H1 (cell line): ENCODE measurements around the gene GGT6. TPM values are rescaled to one million over a fixed set of nuclear protein-coding genes. Genes with fewer than 3 reads are reported as not detected.

Source experiments
- CTCF ChIA-PET: fragments of 300-600 bp; sonication (Branson Sonifier 250); formaldehyde crosslinking; loops from one replicate; lab custom pipeline; 2021; ENCODE audit not compliant: partially characterized antibody; lab: Charles Lee
- POLR2A ChIA-PET: fragments of 300-600 bp; sonication (Branson Sonifier 250); formaldehyde crosslinking; loops from one replicate; lab custom pipeline; 2021; ENCODE audit warnings: inconsistent platforms; ENCODE audit not compliant: partially characterized antibody; lab: Charles Lee
- DNase-seq, 2 experiments: peaks; one replicate each; pipeline versions ENCODE4 v3.0.0 to v3.0.0-alpha.2; 2010 to 2022; ENCODE audit warnings: low spot score in 2 of 2, low read depth in 1 of 2, mixed read lengths in 1 of 2
- FAIRE-seq: peaks from 2 replicates; lab custom pipeline; 2011; peaks lifted over from hg19 to GRCh38; lab: Jason Lieb, UNC
- H2AFZ ChIP-seq: 2 replicates; pipeline ENCODE4 v1.8.1; 2012; ENCODE audit warnings: low read length, inconsistent platforms
- H2AK5ac ChIP-seq: 2 replicates; pipeline ENCODE4 v1.6.1; 2013; ENCODE audit warnings: low read depth, low read length
- H2BK120ac ChIP-seq: replicated peaks from 2 replicates; pipeline ENCODE3; 2013; ENCODE audit warnings: low read depth, low read length, inconsistent platforms
- H2BK12ac ChIP-seq: 2 replicates; pipeline ENCODE4 v1.6.1; 2013; ENCODE audit warnings: low read depth, low read length
- H2BK15ac ChIP-seq: 2 replicates; pipeline ENCODE4 v1.6.1; 2013; ENCODE audit warnings: low read length
- H2BK20ac ChIP-seq: 2 replicates; pipeline ENCODE4 v1.6.1; 2013; ENCODE audit warnings: low read length
- H2BK5ac ChIP-seq: 2 replicates; pipeline ENCODE4 v1.6.1; 2013; ENCODE audit warnings: low read depth, low read length
- H3K14ac ChIP-seq: 2 replicates; pipeline ENCODE4 v1.6.1; 2013; ENCODE audit warnings: inconsistent platforms; ENCODE audit not compliant: insufficient read length
- H3K18ac ChIP-seq: 2 replicates; pipeline ENCODE4 v1.6.1; 2013; ENCODE audit warnings: low read length; ENCODE audit errors: extremely low read depth
- H3K23ac ChIP-seq: 2 replicates; pipeline ENCODE4 v1.6.1; 2013; ENCODE audit warnings: inconsistent platforms; ENCODE audit not compliant: insufficient read length
- H3K23me2 ChIP-seq: 2 replicates; pipeline ENCODE4 v1.6.1; 2013; ENCODE audit warnings: low read depth, low read length
- H3K27ac ChIP-seq: 2 replicates; pipeline ENCODE4 v1.6.1; 2011; ENCODE audit warnings: low read depth, low read length, inconsistent platforms
- H3K27me3 ChIP-seq, 4 experiments: replicated peaks in 1 of 4; 1 replicate in 1 of 4; 2 replicates in 3 of 4; pipeline versions ENCODE4 v1.6.1 to v1.8.1; 2011 to 2013; ENCODE audit warnings: low read length in 3 of 4, mild to moderate bottlenecking in 3 of 4, inconsistent platforms in 2 of 4, mixed read lengths in 2 of 4, moderate library complexity in 1 of 4; ENCODE audit not compliant: control insufficient read depth in 3 of 4, insufficient read depth in 3 of 4; ENCODE audit errors: extremely low read depth in 1 of 4
- H3K36me3 ChIP-seq, 4 experiments: 2 replicates each; pipeline versions ENCODE4 v1.6.1 to v1.8.1; 2011 to 2013; ENCODE audit warnings: mild to moderate bottlenecking in 4 of 4, low read length in 3 of 4, moderate library complexity in 2 of 4, control low read depth in 1 of 4, inconsistent platforms in 1 of 4; ENCODE audit not compliant: insufficient read depth in 4 of 4, control insufficient read depth in 2 of 4
- H3K4ac ChIP-seq: replicated peaks from 2 replicates; pipeline ENCODE3; 2013; ENCODE audit warnings: low read length, low read depth, mixed read lengths, inconsistent platforms; ENCODE audit not compliant: insufficient read length
- H3K4me1 ChIP-seq, 4 experiments: replicated peaks in 1 of 4; 1 replicate in 1 of 4; 2 replicates in 3 of 4; pipeline versions ENCODE4 v1.6.1 to v1.8.1; 2011 to 2013; ENCODE audit warnings: low read length in 3 of 4, inconsistent platforms in 2 of 4, mixed read lengths in 1 of 4; ENCODE audit not compliant: insufficient read depth in 4 of 4, control insufficient read depth in 3 of 4
- H3K4me2 ChIP-seq, 2 experiments: 2 replicates each; pipeline versions ENCODE4 v1.6.1 to v1.8.1; 2011 to 2013; ENCODE audit warnings: low read depth in 2 of 2, low read length in 2 of 2, control low read depth in 1 of 2, inconsistent platforms in 1 of 2, mild to moderate bottlenecking in 1 of 2; ENCODE audit not compliant: insufficient read depth in 1 of 2
- H3K4me3 ChIP-seq, 4 experiments: fragments of 200-600, 300-600 bp in 1 of 4; sonication (generic), shearing (Covaris generic), sonication (Bioruptor Twin) in 1 of 4; 2 replicates each; pipeline versions ENCODE4 v1.5.1 to v1.8.1; 2011 to 2016; ENCODE audit warnings: low read length in 4 of 4, low read depth in 3 of 4, control low read depth in 2 of 4, inconsistent platforms in 2 of 4, mild to moderate bottlenecking in 2 of 4, mixed read lengths in 1 of 4, moderate library complexity in 1 of 4; ENCODE audit not compliant: insufficient read depth in 2 of 4; ENCODE audit errors: extremely low read depth in 1 of 4
- H3K56ac ChIP-seq: replicated peaks from 2 replicates; pipeline ENCODE3; 2013; ENCODE audit warnings: low read depth, mild to moderate bottlenecking, mixed read lengths, low read length, inconsistent platforms; ENCODE audit not compliant: insufficient read length
- H3K79me1 ChIP-seq: 2 replicates; pipeline ENCODE4 v1.6.1; 2013; ENCODE audit warnings: low read depth, low read length, control low read depth
- H3K79me2 ChIP-seq, 2 experiments: 2 replicates each; pipeline versions ENCODE4 v1.6.1 to v1.8.1; 2012 to 2013; ENCODE audit warnings: low read length in 2 of 2, mild to moderate bottlenecking in 2 of 2, inconsistent platforms in 1 of 2; ENCODE audit not compliant: insufficient read depth in 2 of 2, control insufficient read depth in 1 of 2
- H3K9ac ChIP-seq, 4 experiments: replicated peaks in 1 of 4; 1 replicate in 1 of 4; 2 replicates in 3 of 4; pipeline versions ENCODE4 v1.6.1 to v1.8.1; 2011 to 2013; ENCODE audit warnings: low read depth in 3 of 4, low read length in 3 of 4, control low read depth in 2 of 4, mild to moderate bottlenecking in 2 of 4, moderate library complexity in 2 of 4, inconsistent platforms in 1 of 4; ENCODE audit errors: extremely low read depth in 1 of 4
- H3K9me3 ChIP-seq, 2 experiments: 2 replicates each; pipeline versions ENCODE4 v1.6.1 to v1.8.1; 2012 to 2013; ENCODE audit warnings: mild to moderate bottlenecking in 2 of 2, moderate library complexity in 2 of 2, control low read depth in 1 of 2, inconsistent platforms in 1 of 2, low read depth in 1 of 2, low read length in 1 of 2, mixed read lengths in 1 of 2; ENCODE audit not compliant: insufficient read depth in 2 of 2
- H4K20me1 ChIP-seq, 2 experiments: replicated peaks in 1 of 2; 2 replicates each; pipeline versions ENCODE3 to v1.8.1; 2011 to 2013; ENCODE audit warnings: inconsistent platforms in 2 of 2, low read length in 2 of 2, mild to moderate bottlenecking in 1 of 2; ENCODE audit not compliant: insufficient read depth in 2 of 2, control insufficient read depth in 1 of 2
- H4K5ac ChIP-seq: 2 replicates; pipeline ENCODE4 v1.6.1; 2013; ENCODE audit warnings: low read length, low read depth, mixed read lengths, inconsistent platforms; ENCODE audit not compliant: insufficient read length
- H4K8ac ChIP-seq: 2 replicates; pipeline ENCODE4 v1.8.0; 2013; ENCODE audit warnings: mild to moderate bottlenecking, moderate library complexity, low read length, inconsistent platforms; ENCODE audit not compliant: insufficient read depth; ENCODE audit errors: extremely low read depth
- H4K91ac ChIP-seq: replicated peaks from 2 replicates; pipeline ENCODE3; 2013; ENCODE audit warnings: low read length, mixed read lengths, inconsistent platforms; ENCODE audit not compliant: insufficient read length
- HDAC2 ChIP-seq, 2 experiments: fragments of 300-600 bp in 1 of 2; sonication (generic) in 1 of 2; IDR thresholded peaks; 2 replicates each; pipeline ENCODE4 v1.6.1; 2011 to 2012; ENCODE audit warnings: low read depth in 2 of 2, low read length in 2 of 2, mild to moderate bottlenecking in 2 of 2, moderate library complexity in 2 of 2, borderline replicate concordance in 1 of 2, inconsistent platforms in 1 of 2
- SIRT6 ChIP-seq: IDR thresholded peaks from one replicate; pipeline ENCODE4 v1.7.1; 2012; ENCODE audit warnings: low read length, inconsistent platforms
- SIX5 ChIP-seq: IDR thresholded peaks from 2 replicates; pipeline ENCODE4 v1.6.1; 2011; ENCODE audit warnings: mild to moderate bottlenecking, low read depth, low read length
- TBP ChIP-seq: IDR thresholded peaks from 2 replicates; pipeline ENCODE4 v1.6.1; 2011; ENCODE audit warnings: low read depth, low read length, improper control_type of control experiment
- WGBS, 2 experiments: shearing (Covaris generic) in 1 of 2; methylation state at CpG; one replicate each; pipeline versions ENCODE4 v1.1.6 to v1.1.7; 2013 to 2015; ENCODE audit warnings: low lambda C conversion rate in 2 of 2, mixed read lengths in 2 of 2, inconsistent platforms in 1 of 2, low coverage in 1 of 2, missing lambda C conversion rate in 1 of 2; ENCODE audit not compliant: insufficient replicate concordance in 2 of 2, insufficient coverage in 1 of 2, insufficient read length in 1 of 2; ENCODE audit errors: extremely low coverage in 1 of 2, missing lambda C conversion rate in 1 of 2; 5-methylcytosine and 5-hydroxymethylcytosine counted together
- polyA plus RNA-seq, 7 experiments: library from polyadenylated mRNA; depleted of rRNA in 3 of 7; stranded (reverse) in 5 of 7; unstranded in 2 of 7; fragments of >200 nt in 5 of 7; fragments of 200-250 nt in 2 of 7; gene quantifications; 1 replicate in 5 of 7; 2 replicates in 1 of 7; 4 replicates in 1 of 7; pipeline versions ENCODE4 v1.2.1 to v1.2.3, GENCODE V29; 2011 to 2013; ENCODE audit warnings: missing spikeins in 2 of 7, mixed read lengths in 2 of 7
- total RNA-seq: library from RNA; stranded (reverse); fragmentation: NEBNext Ultra II Directional; extraction: Animal tissue kit (Norgen Biotek cat#: 25700); gene quantifications from 2 replicates; pipeline ENCODE4 v1.2.1, GENCODE V29; 2021

GGT6 gene
- total and polyA plus RNA-seq, 2 of the 8 experiments (the other 6 are each of a cell fraction or from before 2014, with no cell fraction given) = 0.18 TPM; not detected in 1

GRCh38 chr17:4527566-4528125 lies 32.7 kb downstream of the GGT6 start:
- Histone ChIP-seq H3K27ac (no peak overlapping the region), H2AK5ac (no peak overlapping the region), H3K9me3 (no peaks in the 10 kb centered on the region), H3K18ac (no peak overlapping the region), H3K14ac (no peak overlapping the region), H3K36me3 (no peaks in the 10 kb centered on the region), H3K79me1 (no peaks in the 10 kb centered on the region), H2BK20ac (no peak overlapping the region), H2BK5ac (no peak overlapping the region), H3K9ac (no peak overlapping the region), H2BK120ac (no peak overlapping the region), H3K4me3 (no peak overlapping the region), H3K23ac (no peak overlapping the region), H2BK12ac (no peak overlapping the region), H3K56ac (no peak overlapping the region), H4K91ac (no peak overlapping the region), H3K4me2 (no peak overlapping the region), H3K79me2 (no peaks in the 10 kb centered on the region), H3K23me2 (no peaks in the 10 kb centered on the region; the same call in 1 of the 2 replicates), H3K4me1 (no peaks in the 10 kb centered on the region; a peak in 1 of 7 replicates), H3K27me3 (peaks cover 0 to 36% (median 27%) of the 10 kb centered on the region in 4 experiments; a peak in 6 of 7 replicates), H3K4ac (no peak overlapping the region), H4K5ac (no peak overlapping the region), H2AFZ (no peak overlapping the region), H2BK15ac (no peak overlapping the region), H4K20me1 (peaks cover 0 to 4% of the 10 kb centered on the region in 2 experiments), H4K8ac (no peak overlapping the region)
- WGBS, 2 experiments = 64% methylated on average over 10 of the region's 12 CpGs; no CpG with 5 or more reads in 1 of the 2 experiments
- POLR2A ChIA-PET = interaction anchor here (1.2 to 37.1 kb wide), 2 partner anchors 19 to 45 kb away, joined by 3 to 546 read pairs; partner anchors contain the start of genes GGT6 and MYBBP1A
- TF ChIP-seq TBP (no peak), SIX5 (0 out of 2 replicates have a peak, but pooled peaks have one; percentile 1), HDAC2 (IDR thresholded peaks at IDR 0.05; ENCODE audit: borderline replicate concordance in 1 of 2, low read depth in 2 of 2, low read length in 2 of 2) (no peak), SIRT6 (no peak)
- no peak for DNase-seq
- FAIRE-seq = no peak
- CTCF ChIA-PET = interaction anchor here (0.6 to 1.0 kb wide), 4 partner anchors 8 to 73 kb away, joined by 3 read pairs; no protein-coding TSS in a partner anchor
